AG04449 (cell line): ENCODE results near the gene UGT2B15.

ENCODE experiments used
- CTCF ChIA-PET: fragments of 350-600 bp; formaldehyde crosslinking; extraction: SDS; loops from one replicate; lab custom pipeline; 2021; ENCODE audit warnings: antibody characterized with exemption; lab: Yijun Ruan, JAX
- POLR2A ChIA-PET: fragments of 400-600, 350-600 bp; formaldehyde crosslinking; extraction: SDS; loops from one replicate; lab custom pipeline; 2020; ENCODE audit warnings: antibody characterized with exemption, inconsistent platforms; lab: Yijun Ruan, JAX
- DNase-seq: peaks from one replicate; pipeline ENCODE4 v3.0.0-alpha.2; 2010; ENCODE audit warnings: low read depth, low spot score
- H3K4me3 ChIP-seq: 2 replicates; pipeline ENCODE4 v1.5.1; 2011; ENCODE audit warnings: low read depth, mild to moderate bottlenecking, control low read depth, low read length
- CTCF ChIP-seq: IDR thresholded peaks from one replicate; pipeline ENCODE4 v1.5.1; 2011; ENCODE audit warnings: mild to moderate bottlenecking, moderate library complexity, low read length, control low read depth, inconsistent platforms; ENCODE audit not compliant: insufficient read depth; ENCODE audit errors: missing control alignments

UGT2B15 gene

GRCh38 chr4:68617003-68617698 lies 53.3 kb downstream of the UGT2B15 start:
- DNase-seq = no peak
- CTCF ChIA-PET = no interaction called here
- TF ChIP-seq CTCF = no peak
- POLR2A ChIA-PET = no interaction called here
- H3K4me3 ChIP-seq = no peak overlapping the region

- no peak for DNase-seq
- CTCF ChIA-PET = no interaction called here
- no peak for TF ChIP-seq CTCF
- no peak overlapping the region for H3K4me3 ChIP-seq
- POLR2A ChIA-PET = no interaction called here
Measured at GRCh38 chr4:68615699-68616422, 54.6 kb downstream of the UGT2B15 start.

- ChIA-PET CTCF (no interaction called here), POLR2A (no interaction called here)
- no peak for DNase-seq
- H3K4me3 ChIP-seq = no peak overlapping the region
- no peak for TF ChIP-seq CTCF
Measured at GRCh38 chr4:68613752-68614151, 56.7 kb downstream of the UGT2B15 start.

- TF ChIP-seq CTCF = no peak
- no peak for DNase-seq
- ChIA-PET CTCF (no interaction called here), POLR2A (no interaction called here)
- no peak overlapping the region for H3K4me3 ChIP-seq
Measured at GRCh38 chr4:68606240-68606639, 64.2 kb downstream of the UGT2B15 start.

GRCh38 chr4:68599150-68599549 lies 71.3 kb downstream of the UGT2B15 start:
- no peak for TF ChIP-seq CTCF
- no peak for DNase-seq
- POLR2A ChIA-PET = no interaction called here
- CTCF ChIA-PET = no interaction called here
- H3K4me3 ChIP-seq = no peak overlapping the region

- POLR2A ChIA-PET = no interaction called here
Measured at GRCh38 chr4:68597482-68597881, 73.0 kb downstream of the UGT2B15 start.

More at GRCh38 chr4:68597482-68597881, 73.0 kb downstream of the UGT2B15 start:
- no peak for DNase-seq
- CTCF ChIA-PET = no interaction called here
- H3K4me3 ChIP-seq = no peak overlapping the region
- no peak for TF ChIP-seq CTCF
